ENCODE results near the gene SNUPN.
"Not testable (repeated sequence)": the region's sequence is repeated elsewhere in the genome, so short reads cannot be mapped to it uniquely, and the experiment has no call there.

SNUPN gene

DNA sequence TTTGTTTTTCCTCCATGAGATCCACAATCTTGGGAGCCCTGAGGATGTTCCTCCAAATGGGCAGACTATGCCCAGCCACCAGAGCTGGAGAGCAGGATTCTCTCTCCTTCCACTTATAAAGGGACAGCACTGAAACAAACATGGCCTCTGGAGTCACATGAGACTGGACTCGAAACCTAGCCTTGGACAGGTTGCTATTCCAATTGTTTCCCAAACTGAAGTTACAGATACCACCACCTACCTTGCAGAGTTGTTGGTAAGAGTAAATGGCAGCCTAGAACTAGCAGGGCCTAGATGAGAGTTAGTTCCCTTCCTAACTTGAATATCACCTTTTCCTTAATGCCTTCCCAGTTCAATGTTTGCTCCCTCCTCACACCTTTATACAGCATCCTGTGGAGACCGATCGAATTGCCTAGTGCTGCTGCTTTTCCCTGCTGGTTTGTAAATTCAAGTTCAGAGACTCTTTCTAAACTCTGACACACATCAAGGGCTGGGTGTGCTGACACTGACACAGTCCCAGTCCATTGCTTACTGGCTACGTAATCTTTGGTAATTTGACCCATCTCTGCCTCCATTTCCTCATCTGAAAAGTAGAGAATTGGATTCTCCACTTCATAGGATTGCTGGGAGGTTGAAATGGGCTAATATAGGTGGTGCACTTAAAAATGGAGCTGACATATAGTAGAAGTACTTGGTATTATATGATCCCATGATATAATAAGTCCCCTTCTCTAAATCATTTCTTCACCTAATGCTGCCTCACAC lies 11.9 kb upstream of the SNUPN start:
- DNase-seq (ENCODE audit: low read depth): no peak

GRCh38 chr15:75636026-75636425 lies 10.5 kb upstream of the SNUPN start:
- DNase-seq (ENCODE audit: low read depth): no peak

- not testable (repeated sequence) for DNase-seq (ENCODE audit: low read depth)
Observed at GRCh38 chr15:75633922-75634321, 8.4 kb upstream of the SNUPN start.

DNA sequence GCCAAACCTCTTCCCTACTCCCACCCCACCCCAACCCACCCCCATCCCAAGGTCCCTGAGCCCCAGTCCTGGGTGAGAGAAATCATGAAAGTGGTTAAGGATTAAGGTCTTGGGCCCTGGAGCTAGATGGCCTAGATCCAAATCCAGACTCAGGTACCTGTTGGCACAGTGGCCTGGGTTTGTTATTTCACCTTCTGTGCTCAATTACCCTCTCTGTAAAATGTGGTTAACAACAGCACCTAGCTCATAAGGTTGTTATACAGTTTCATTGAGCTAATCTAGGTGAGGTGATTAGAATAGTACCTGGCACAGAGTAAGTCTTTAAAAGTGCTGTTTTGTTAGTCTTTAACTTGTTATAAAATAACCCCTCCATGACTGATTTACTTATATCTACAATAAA lies 6.4 kb upstream of the SNUPN start:
- no peak for DNase-seq (ENCODE audit: low read depth)

DNA sequence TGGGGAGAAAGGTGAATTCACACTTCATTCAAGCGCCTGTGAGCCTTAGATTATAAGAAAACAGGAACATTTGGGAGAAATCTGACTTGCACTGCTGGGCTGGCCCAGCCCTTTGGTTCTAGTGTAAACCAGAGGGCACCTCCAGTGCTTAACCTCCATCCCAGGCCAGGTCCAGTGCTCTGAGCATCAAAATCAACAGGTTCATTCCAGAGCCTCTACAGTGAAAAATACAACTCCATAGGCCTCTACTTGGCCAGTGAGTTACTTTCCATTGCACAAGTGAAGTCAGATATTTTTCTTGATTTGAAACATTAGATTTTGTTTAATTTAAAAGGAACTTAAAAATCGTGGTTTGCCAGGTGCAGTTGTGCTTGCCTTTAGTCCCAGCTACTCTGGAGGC lies 3.0 kb downstream of the SNUPN start:
- DNase-seq (ENCODE audit: low read depth): no peak

GRCh38 chr15:75620841-75621391 lies 4.6 kb downstream of the SNUPN start:
- DNase-seq (ENCODE audit: low read depth): peak; percentile 88

GRCh38 chr15:75620058-75620820 lies 5.3 kb downstream of the SNUPN start:
- DNase-seq (ENCODE audit: low read depth): peak; percentile 44

GRCh38 chr15:75616766-75617165 lies 8.8 kb downstream of the SNUPN start:
- DNase-seq (ENCODE audit: low read depth): no peak

DNA sequence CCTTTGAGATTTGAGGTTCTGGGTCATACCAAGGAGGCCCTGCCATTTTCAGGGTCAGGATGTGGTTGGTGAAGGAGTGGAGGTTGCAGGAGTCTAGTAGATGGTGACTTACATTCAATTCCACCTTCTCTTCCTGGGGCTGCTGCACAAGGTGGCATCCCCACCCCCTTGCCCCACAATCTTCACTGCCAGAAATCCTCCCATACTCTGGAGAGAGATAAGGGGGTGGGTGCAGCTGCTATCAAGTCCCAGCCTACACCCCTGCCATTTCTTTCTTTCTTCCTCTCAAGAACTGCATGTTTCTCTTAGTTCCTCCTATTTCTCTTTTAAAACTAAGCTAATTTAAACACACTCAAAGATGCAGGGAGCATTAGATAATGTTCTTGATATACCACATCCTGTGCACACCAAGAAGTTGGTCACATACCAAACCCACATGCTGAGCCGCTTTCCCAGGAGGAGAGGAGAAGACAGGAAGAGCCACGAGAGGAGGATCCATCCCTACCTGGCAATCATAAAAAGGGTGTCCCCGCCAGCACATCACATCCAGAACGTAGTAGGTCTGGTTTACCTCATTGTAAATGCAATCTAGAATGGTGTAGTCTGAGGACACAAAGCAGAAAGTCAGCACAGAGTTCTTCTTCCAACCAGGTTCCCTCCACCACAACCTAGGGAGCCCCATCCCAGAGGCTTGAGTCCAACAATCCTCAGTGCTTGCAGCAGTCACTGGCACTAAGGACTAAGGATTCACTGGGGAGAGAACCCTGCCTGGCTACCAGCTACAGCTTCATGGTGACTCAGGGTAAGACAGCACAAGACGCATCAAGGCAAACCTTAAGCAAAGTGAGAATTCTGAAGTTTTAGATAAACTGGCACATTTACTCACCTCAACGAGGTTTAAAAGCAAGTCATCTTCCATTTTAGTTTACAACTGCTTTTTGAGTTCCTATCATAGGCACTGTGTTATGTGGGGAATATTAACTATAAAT lies 18.5 kb downstream of the SNUPN start:
- DNase-seq (ENCODE audit: low read depth): peak; percentile 20

- DNase-seq (ENCODE audit: low read depth): no peak
Observed at GRCh38 chr15:75606026-75606425, 19.5 kb downstream of the SNUPN start.

DNA sequence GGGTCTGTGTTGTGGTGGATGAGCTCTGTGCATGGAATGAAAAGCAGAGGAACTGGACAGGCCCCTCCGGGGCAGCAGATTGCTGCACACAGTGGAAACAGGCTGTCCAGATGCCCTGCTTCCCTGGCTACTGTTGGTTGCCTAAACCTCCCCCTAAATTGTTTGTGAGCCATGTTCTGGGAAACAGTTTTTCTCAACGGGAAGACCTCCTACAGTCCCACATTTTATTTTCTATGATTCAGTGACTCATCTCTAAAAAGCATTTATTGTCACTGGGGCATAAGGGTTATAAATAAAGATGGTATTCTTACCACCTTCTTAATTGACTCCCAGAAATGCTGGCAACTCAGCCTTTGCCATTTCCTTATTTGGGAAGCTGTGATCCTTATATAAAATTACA lies 26.1 kb downstream of the SNUPN start:
- no peak for DNase-seq (ENCODE audit: low read depth)

- no peak for DNase-seq (ENCODE audit: low read depth)
Observed at GRCh38 chr15:75598361-75598760, 27.2 kb downstream of the SNUPN start.

- DNase-seq (ENCODE audit: low read depth): peak; percentile 43
Observed at GRCh38 chr15:75597667-75598341, 27.7 kb downstream of the SNUPN start.

DNA sequence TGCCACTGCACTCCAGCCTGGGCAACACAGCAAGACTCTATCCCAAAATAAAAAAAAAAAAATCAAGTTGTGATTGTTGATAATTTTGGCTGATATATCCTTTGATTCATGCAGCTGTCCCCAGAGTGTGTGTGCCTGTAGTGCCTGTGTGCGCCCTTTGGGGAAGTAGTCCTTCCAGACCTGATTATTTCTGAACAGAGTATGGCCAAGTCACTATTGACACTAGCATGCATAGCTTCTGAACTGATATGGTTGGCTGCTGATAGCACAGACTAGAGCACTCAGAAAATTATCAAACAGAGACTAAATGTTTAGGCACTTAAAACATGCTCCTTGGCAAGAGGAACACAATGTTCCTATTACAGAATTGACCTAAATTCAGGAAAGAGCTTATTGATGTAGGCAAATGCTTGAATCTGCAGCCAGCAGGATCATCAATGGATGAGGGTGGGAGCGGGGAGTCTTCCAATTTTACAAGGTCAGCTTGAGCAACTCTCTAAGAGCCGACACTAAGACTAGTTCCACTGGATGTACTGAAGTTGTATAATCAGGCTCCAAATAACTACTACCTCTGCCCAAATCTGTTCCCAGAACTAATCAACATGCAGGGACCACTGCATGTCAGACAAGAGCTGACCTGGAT lies 28.7 kb downstream of the SNUPN start:
- no peak for DNase-seq (ENCODE audit: low read depth)

DNA sequence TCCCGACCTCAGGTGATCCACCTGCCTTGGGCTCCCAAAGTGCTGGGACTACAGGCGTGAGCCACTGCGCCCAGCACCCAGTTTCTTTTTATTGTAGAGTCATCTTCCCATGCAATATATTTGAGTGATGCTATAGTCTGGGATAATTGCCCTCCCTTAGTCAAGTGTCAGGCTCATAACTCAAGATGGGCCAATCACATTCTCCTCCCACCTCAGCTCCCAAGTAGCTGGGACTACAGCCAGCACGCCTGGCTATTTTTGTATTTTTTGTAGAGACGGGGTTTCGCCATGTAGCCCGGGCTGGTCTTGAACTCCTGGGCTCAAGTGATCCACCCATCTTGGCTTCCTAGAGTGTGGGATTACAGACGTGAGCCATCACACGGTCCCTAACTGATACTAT lies 31.2 kb downstream of the SNUPN start:
- DNase-seq (ENCODE audit: low read depth): no peak

DNA sequence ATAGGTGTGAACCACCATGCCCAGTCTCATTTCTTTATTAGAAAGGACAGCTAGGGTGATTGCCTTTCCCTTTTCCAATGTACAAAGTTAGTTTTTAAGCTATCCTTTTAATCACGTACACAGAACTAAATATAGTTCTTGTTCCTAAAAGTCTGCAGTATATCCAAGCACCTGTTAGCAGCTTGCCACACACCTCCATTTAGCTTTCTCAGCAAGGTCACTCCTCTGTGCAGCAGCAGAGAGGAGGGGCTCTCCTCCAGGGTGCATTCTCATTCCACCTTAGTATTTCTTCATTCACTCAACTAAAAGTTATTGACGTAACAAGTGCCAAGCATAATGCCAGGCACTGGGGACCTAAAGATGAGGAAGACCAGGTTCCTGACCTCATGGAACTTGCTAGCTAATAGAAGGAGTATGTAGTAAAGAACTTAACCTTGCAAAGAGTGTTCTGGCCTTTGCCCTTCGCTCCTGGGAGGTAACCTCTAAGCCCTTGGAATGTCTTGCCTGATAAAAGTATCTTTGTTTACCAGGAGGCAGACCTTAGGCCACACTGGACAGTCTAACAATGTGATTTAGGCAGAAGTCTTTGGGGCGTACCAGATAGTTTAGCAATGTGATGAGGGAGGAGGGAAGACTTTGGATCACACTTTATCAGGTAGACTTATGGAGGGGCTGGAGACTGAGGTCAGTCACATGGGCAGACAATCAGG lies 33.7 kb downstream of the SNUPN start:
- DNase-seq (ENCODE audit: low read depth): no peak

DNA sequence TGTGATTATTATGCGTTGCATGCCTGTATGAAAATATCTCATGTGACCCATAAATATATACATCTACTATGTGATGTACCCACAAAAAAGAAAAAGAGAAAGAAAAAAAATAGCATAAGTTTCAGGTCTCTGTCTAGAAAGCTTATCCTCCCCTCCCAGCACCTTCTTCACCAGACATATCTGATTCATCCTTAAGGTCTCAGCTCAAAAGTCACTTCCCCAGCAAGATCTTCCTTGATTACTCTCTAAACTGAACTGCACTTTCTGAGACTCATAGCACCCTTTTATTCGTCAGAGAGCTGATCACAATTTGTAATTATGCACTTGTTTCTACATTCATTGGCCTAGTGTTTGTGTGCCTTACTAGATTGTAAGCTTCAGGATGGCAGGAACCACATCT lies 35.3 kb downstream of the SNUPN start:
- DNase-seq (ENCODE audit: low read depth): no peak

DNA sequence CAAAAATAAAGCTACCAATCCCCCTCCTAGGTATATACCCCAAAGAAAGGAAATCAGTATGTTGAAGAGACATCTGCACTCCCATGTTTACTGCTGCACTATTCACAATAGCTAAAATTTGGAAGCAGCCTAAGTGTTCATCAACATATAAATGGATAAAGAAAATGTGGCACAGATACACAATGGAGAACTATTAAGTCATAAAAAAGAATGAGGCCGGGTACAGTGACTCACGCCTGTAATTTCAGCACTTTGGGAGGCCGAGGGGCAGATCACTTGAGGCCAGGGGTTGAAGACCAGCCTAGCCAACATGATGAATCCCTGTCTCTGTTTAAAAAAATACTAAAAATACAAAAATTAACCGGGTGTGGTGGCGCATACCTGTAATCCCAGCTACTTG lies 36.5 kb downstream of the SNUPN start:
- DNase-seq (ENCODE audit: low read depth): no peak

DNA sequence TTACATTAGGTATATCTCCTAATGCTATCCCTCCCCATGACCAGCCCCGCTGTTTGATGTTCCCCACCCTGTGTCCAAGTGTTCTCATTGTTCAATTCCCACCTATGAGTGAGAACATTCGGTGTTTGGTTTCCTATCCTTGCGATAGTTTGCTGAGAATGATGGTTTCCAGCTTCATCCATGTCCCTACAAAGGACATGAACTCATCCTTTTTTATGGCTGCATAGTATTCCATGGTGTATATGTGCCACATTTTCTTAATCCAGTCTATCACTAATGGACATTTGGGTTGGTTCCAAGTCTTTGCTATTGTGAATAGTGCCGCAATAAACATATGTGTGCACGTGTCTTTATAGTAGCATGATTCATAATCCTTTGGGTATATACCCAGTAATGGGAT lies 39.1 kb downstream of the SNUPN start:
- not testable (repeated sequence) for DNase-seq (ENCODE audit: low read depth)

DNA sequence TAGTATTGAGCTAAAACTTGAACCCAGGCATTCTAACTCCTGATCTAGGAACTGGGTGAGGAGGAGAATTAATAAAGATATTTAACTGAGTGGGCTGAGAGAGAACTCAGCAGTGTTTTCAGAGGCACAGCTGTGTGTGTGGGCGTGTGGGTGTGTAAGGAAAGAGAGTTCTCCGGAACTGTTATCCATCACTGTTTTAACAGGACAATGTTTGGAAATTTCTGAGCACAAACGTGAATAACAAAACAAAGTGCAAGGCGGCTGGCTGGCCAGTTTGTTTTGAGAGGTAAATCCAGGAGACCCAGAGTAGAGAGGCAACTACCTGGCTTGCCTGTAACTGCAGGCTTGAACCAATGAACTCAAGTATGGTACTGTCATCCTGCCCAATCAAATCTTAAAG lies 41.4 kb downstream of the SNUPN start:
- DNase-seq (ENCODE audit: low read depth): no peak

Measured in ELR (cell line).